Embryonic facial prominence (tissue), 1 donor: ENCODE results near the gene UBASH3B.

Source experiments
- DNase-seq: peaks from one replicate; pipeline ENCODE4 v3.0.0-alpha.2; 2016; ENCODE audit errors: extremely low spot score

UBASH3B gene

DNA sequence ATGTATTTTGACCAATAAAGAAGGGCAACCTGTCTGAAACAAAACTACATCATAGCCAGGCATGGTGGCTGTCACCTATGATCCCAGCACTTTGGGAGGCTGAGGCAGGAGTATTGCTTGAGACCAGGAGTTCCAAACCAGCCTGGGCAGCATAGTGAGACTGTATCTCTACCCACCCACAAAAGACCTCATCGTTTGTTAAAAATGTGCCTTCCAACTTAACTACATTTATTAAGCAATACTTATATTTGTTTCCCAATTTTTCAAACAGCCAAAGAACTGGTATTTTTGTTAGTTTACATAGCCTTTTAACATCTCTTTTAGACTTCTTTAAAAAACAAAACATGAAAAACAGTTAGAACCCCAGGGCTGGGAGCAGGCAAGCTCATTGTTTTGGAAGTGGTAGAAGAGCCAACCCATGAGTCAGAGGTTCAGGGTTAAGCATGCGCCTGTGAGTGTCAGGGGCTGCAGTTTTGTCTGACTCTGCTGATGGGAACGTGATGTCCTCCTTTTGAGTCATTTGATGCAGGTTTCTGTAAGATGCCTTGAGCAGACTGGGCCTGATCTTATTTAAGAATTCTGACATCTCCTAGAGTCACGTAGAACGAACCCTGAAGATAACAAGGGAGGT, 128.9 kb downstream of the UBASH3B start:
- no peak for DNase-seq

DNA sequence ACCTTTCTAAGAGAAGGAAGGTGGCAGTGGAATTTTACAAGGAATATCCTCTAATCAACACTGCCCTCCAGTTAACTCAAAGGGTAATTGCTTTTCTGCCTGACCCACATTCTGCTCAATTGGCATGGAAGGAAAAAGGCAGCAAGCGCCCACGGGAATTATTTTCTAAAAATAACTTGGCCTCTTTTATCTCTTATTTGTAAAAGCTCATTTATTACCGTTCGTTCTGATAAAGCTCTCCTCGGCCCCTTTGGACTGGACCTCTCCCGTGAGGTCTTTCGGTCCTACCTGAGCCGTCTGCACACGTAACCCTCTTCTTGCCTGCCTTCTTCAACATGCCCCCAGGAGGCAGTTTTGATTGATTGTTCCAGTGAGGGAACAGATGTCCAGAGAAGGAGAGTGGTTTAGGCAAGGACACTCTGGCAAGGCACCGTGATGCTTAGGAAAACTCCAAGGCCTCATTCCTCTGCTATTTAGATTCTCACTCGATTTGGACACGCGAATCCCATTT, 129.6 kb downstream of the UBASH3B start:
- no peak for DNase-seq

DNA sequence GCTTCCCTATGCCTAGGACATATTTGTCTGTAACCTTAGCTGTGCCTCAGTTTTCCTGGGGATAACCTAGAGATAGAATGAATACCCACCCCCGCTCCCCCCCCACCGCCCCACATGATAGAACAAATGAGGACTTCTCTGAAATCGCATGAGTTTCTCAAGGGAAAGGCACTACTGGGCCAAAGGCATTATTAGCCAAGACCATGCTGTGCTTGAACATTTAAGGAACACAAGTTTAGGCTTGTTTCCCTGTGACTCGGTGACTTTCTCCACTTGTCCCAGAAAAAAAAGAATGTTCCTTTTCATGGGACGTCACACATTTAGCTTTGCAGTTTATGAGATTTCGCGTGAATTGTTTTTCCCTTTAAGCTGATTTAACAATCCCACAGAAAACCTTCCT, 131.4 kb downstream of the UBASH3B start:
- no peak for DNase-seq

DNA sequence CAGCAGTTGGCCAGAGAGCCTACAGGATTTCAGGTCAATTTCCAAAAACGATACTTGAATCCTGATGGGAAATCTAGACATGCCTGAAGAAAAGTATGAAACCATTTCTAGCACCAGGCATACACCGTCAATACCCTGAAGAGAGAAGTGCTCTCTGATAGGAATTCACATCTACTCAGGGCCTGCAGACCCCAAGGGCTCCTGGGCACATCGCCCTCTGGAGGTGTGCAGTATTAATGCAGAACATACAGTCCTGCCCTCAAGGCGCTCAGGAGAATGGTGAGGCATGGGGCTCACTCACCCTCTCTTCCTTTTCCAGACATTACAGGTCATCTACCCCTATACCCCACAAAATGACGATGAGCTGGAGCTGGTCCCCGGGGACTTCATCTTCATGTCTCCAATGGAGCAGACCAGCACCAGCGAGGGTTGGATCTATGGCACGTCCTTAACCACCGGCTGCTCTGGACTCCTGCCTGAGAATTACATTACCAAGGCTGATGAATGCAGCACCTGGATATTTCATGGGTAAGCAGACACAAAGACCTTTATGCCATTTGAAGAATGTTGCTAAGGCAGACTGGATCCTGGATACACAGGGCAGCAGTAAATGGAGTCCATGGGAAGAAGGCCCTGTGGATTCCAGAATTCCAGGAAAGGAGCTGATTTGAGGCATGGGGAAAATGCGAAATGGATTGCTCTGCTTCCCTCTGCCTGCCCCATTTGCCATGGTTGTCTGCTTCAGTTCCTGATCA, 133.4 kb downstream of the UBASH3B start:
- no peak for DNase-seq

DNA sequence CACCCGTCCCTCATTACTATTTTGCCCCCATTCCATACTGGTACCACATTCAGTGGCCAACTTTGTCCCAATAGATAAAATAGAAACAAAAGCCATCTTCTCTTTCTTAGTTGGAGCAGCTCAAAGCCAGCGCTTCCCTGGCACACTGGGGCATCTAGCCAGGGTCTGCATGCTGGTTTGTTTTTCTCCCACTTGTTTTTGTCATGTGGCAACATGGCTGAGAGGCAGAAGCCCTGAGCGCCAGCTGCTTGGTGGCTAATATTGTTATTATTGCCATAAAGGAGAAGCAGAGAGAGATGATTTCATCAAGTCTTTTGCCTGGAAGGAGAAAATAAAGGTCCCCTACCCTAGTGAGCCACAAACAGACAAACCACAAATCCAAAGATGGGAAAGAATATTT, 134.4 kb downstream of the UBASH3B start:
- DNase-seq = no peak

DNA sequence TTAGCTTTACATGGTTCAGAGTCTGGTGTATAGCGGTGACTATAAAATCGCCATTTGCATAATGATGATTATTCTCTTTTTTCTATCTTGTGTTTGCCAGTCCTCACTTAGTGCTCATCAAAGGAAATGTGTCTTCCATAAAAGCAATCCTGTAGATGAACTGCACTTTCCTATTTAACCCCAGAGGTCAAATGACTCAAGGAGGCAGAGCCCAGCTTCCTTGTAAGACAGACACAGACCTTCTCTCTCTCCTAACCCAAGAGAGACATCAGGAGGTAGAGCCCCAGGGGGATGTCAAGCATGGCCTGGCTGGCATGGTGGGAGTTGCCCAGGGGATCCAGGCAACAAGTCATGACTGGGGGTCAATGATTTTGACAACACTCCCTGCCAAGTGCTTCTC, 135.9 kb downstream of the UBASH3B start:
- no peak for DNase-seq

DNA sequence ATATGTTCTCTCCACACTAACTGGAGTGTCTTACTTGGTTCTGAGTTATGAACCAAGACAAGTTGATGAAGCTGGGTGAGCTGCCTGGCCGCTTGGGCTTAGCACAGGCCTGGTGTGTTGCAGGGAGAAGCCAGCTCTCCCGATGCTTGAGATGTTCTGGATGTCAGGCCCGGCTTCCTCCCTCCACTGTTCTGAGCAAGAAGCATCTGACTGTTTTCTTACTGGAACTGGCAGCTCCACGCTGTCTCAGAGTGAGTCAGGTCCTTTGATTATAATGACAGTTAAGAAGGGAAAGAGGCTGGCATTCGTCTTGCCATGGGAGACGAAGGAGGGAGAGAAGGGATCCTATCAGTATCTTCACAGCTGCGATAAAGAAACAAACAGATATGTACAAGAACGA, 136.3 kb downstream of the UBASH3B start:
- DNase-seq = no peak

DNA sequence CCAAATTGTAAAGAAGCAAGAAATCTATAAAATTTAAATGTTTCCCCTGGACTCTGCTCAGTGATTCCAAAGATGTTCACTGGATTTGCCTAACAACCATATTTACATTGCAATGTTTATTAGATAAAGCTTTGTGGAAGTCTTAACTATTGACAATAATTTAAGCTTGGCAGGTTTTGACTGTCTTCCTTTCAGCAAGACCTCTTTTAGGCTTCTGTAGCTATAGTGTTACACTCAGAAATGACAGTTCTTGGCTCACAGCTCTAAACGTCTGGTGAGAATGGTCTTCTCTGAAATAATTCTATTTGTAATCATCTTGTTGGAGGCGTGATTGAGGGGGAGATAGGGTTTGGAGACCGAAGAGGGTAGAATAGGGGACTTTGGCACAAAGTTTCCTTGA, 138.0 kb downstream of the UBASH3B start:
- no peak for DNase-seq

DNA sequence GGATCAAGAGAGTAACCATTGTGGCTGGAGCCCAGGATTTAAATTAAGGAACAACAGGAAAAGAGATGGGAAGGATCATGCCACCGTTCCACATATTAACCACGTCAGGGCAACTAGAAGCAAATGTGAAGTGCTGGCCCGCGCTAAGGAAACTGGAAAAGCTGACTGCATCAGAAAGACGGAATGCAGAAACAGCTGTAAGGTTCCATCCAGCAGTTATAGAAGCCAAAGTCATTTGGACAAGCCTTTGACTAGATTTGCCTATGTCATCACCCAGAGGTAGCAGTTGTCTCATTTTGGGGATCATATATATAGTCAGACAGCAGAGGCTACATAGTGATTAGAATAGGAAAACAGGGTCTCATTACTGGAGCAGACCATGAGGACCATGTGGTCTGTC, 139.8 kb downstream of the UBASH3B start:
- no peak for DNase-seq

DNA sequence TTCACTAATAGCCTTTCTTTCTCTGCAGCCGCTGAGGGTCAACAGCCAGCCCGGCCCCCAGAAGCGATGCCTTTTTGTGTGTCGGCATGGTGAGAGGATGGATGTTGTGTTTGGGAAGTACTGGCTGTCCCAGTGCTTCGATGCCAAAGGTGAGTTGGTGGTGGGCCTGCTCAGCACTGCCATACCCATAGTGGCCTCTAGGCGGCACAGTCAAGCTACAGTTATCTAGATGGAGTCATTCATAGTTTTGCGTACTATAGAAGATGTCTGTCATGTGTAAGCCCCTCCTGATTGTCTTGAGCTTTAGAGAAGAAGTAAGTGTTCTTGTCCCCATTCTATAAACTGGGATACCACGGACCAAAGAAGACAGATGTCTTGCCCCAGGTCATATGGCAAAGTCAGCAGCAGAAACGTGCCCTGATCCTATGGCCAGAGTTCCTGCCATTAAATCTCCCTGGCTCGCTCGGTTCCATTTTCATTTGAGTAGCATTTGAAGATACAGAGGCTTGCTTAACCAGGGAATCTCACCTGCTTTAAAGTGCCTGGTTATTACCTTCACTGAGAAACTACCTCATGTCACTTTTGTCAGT, 140.7 kb downstream of the UBASH3B start:
- DNase-seq = no peak

DNA sequence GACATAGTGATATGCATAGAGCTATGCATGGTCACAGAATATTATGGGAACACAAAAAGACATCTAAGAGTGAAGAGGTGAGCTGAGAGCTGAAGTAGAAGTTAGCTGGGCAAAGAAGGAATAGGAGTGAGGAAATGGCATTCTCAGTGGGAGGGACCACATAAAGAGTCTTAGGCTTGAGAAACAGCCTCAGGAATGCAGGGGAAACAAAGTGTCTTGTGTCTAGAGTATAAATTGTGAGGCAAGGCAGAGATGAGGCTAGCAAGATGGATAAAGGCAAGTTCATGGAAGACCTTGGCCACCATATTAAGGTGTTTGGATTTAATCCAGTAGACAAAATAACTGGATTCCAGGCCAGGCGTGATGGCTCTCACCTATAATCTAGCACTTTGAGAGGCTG, 142.1 kb downstream of the UBASH3B start:
- DNase-seq = no peak

DNA sequence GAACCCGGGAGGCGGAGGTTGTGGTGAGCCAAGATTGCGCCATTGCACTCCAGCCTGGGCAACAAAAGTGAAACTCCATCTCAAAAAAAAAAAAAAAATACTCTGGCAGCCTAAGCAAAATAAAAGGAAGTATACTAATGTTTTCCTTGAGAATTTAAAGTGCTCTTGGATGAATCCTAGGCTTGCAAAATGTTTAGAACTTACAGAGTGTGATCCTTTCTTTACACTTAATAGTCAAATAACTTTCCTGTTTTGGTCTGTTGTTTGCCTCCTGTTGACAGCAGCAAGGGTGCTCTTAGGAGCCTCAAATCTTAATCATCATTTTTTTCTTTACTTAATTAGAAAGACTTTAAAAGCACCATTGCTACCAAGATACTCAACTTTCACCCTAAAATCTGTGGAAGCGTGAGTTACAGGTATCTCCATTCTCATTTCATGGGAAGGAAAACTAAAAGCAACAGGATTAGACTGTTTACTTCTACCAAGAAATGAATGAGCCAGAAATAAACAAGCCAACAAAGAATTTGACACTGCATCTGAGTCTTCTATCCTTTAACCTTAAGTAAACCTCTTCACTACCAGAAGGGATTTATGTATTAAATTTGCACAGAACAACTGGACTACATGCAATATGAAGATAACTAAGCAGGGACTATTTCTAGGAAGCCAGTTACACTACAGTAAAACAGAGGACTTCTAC, 144.0 kb downstream of the UBASH3B start:
- DNase-seq = no peak

DNA sequence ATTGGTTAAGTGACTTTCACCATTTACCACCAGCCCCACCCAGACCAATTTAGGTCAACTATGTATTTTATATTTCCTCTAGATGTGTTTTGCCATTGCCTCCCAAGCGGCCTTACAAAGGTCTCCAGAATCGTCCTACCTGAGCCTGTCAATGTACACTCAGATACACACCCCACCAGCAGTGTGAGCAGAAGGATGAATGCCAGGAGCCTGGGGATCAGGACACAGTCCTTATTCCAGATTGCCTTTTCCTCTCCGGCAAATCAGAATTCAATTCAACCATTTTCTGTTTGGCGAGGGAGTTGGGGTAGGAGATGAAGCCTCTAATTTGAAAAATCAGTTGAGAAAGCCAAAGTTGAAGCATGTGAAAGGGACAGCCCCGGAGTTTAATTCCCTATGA, 147.4 kb downstream of the UBASH3B start:
- no peak for DNase-seq

DNA sequence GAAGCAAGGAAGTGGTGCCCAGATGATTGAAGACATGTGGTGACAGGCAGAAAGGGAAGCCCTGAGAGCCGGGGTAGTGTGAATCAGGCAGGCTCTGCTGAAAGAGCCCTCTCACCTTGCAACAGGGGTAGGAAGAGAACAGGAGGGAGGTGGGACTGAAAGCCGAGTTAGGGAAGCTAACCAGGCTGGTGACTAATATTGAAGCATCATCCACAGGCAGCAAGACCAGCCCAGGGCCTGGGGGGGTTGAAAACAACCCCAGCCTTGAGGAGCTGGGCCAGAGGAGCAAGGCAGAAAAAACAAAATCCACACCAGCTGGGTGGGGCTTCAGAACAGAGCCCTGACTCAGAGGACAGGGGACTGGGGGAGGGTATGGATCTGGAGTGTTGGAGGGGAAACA, 147.8 kb downstream of the UBASH3B start:
- no peak for DNase-seq

DNA sequence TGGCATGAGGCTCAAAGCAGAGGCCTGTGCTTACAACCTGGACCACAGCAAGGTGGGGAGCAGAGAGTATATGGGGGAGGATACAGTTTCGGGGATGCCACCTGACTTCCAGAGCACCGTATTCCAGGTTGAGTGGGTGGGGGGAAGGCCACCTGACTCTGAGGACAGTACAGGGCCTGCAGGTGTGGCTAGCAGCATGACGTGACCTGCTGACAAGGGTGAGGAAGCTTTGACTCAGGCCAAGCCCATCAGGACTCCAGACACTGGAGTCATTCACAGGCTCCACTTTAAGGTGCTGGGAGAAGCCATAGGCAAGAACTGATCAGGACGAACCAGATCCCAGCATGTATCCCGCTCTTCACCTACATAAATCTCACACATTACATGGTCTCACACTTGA, 148.2 kb downstream of the UBASH3B start:
- no peak for DNase-seq

DNA sequence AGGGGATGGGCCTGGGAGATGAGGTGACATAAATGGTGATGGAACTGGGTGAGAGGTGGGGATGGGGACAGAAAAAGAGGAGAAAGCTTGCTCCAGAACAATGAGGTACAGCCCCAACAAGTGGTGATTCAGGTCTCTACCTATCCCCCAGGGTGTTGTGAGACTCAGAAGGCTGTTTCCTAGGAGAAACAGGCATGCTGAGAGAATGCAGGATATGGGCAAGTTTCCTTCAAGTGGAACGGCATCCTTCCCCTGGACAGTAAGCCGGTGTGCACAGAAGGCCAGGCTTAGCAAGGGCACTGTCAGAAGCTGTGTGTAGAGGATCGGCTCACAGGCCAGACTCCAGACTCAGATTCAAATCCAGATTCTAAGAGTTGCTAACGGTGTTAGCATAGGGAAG, 148.6 kb downstream of the UBASH3B start:
- DNase-seq = no peak

DNA sequence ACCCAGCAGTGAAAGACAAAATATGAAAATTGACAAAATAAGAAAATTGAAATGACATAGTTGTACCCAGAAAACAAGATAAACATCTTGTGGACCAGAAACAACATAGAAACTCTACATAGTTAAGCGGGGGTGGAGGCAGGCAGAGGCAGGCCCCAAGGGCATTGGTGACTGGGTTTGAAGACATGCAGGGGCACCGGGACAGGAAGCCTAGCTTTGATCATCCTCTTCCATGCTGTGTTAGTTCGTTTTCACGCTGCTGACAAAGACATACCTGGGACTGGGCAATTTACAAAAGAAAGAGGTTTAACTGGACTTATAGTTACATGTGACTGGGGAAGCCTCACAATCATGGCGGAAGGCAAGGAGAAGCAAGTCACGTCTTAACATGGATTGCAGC, 149.3 kb downstream of the UBASH3B start:
- DNase-seq = no peak

DNA sequence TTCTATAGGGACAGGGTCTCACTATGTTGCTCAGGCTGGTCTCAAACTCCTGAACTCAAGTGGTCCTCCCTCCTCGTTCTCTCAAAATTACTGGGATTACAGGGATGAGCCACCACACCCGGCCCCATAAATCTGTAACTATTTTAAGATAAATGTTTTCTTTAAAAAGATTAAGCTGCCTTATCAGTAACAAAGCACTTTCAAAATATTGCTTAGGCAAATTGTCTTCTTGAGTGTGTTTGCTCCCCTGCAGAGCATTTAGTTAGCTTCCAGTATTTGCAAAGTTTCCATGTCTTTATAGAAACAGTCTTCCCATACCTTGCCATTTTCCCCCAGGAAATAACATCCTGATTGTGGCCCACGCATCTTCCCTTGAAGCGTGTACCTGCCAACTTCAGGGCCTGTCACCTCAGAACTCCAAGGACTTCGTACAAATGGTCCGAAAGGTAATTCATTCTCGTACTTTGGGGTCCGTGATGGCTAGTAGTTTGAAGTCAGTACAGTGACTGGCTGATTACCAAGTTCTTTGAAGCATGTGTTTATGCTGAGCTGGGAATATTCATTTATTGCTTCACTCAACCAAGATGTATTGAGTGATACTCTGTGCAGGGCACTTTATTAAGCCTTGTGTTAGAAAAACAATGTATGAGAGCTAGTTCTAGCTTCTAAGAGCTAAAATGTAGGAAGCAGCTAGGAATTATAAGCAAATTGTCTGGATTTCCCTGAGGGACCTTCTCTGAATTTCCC, 152.4 kb downstream of the UBASH3B start:
- DNase-seq = no peak

DNA sequence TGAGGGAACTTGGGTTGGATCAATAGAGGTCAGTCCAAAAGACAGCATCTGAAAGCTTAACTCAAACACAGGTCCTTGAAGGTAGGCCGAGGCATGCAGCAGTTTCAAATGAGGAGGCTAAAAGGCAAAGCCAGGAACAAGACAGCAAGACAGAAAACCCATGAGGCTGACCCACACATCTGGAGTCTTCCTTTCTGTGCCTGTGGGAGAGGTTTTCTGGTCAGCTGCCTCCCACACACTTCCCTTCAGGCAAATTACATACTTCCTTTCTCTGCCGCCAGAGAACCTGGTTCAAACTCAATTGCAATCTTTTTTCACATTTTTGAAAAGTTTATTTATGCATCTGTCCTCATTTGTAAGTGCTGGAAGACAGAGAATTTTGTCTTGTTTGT, 153.0 kb downstream of the UBASH3B start:
- DNase-seq = no peak

DNA sequence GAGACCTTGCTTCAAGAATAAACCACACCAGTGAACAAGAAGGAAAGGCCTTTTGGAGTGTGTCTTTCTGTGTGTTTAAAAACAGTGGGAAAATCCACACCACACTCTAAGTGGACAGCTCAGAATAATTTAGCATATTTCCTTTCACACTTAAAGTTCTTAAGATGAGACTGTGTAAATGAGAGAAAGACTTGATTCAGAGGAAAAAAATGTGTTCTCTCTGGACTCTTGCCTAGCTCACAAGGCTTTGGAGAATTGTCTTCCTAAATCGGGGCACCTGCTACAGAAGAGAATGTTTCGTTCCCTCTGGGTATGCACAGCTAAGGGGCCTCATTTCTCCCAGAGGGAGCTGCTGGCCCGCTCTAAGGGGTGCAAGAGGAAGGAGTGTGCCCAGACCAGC, 154.3 kb downstream of the UBASH3B start:
- DNase-seq = no peak

DNA sequence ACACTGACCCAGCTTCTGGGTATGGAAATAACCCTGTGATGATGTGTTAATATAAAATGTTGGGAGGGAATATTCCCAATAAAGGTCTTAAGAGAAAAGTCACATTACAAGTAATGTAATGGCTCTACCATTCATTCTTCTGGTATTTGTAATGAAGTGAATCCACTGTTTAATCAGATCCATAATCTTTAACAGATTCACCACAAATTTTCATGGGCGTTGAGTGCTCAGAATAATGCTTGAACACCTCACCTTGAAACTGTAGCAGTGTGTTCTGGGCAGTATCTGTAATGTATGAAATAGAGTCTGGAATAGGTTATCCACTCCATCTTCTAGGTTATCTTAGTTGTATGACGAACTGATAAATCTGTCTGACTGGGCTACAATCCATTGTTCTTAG, 156.2 kb downstream of the UBASH3B start:
- no peak for DNase-seq

DNA sequence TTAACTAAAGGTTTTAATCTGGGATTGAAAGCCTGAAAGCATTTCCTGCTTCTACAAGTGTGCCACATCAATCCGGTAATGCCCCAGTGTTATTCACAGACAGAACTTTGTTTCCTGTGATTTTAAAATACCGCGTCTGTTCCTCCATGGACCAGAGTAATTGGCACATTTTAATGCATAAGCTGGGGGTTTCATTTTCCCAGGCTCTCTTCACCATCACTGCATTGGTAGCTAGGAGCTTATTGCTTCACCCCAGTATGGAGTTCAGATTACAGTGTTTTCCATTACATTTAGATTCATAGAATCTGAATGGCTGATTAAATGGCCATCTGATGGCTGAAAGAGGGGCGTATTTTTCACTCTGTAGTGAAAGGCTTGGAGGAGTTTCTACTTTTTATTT, 157.1 kb downstream of the UBASH3B start:
- no peak for DNase-seq
